OCI-LY1 (cell line): ENCODE results near the gene DCST2.

Source experiments
- CTCF ChIP-seq: fragments of 200-600 bp; sonication (generic), shearing (Covaris generic); IDR thresholded peaks from 2 replicates; pipeline ENCODE4 v1.5.1; 2017; ENCODE audit warnings: mild to moderate bottlenecking, antibody characterized with exemption, low read length, moderate library complexity, mixed read lengths
- EZH2 ChIP-seq: fragments of 200-600 bp; sonication (generic), shearing (Covaris generic); IDR thresholded peaks from 2 replicates; pipeline ENCODE4 v1.8.0; 2017; ENCODE audit warnings: borderline replicate concordance, mixed run types, mild to moderate bottlenecking, antibody characterized with exemption, low read length, moderate library complexity, mixed read lengths

- TF ChIP-seq CTCF, result no peak
- TF ChIP-seq EZH2, result no peak
These were observed 61.4 kb downstream of the DCST2 start for GRCh38 chr1:154972213-154972516.
